CD4-positive, alpha-beta T cell treated with Interferon gamma for 1 hour (primary cell): ENCODE measurements around the gene ATIC.
"Not testable (repeated sequence)": the region's sequence is repeated elsewhere in the genome, so short reads cannot be mapped to it uniquely, and the experiment has no call there.

Source experiments
- DNase-seq: peaks from one replicate; pipeline ENCODE4 v3.0.0-alpha.2; 2020

The ATIC gene

GRCh38 chr2:215316336-215316735 lies 4.5 kb downstream of the ATIC start:
- DNase-seq = no peak

GRCh38 chr2:215319500-215319899 lies 7.6 kb downstream of the ATIC start:
- no peak for DNase-seq

GRCh38 chr2:215320102-215320501 lies 8.2 kb downstream of the ATIC start:
- no peak for DNase-seq

- no peak for DNase-seq
Observed at GRCh38 chr2:215320679-215321078, 8.8 kb downstream of the ATIC start.

GRCh38 chr2:215324811-215325210 lies 13.0 kb downstream of the ATIC start:
- no peak for DNase-seq

- no peak for DNase-seq
Observed at GRCh38 chr2:215328066-215328465, 16.2 kb downstream of the ATIC start.

- no peak for DNase-seq
Observed at GRCh38 chr2:215332872-215333595, 21.2 kb downstream of the ATIC start.

- no peak for DNase-seq
Observed at GRCh38 chr2:215338883-215339679, 27.2 kb downstream of the ATIC start.

- DNase-seq = no peak
Observed at GRCh38 chr2:215347878-215348277, 36.0 kb downstream of the ATIC start.

- DNase-seq = no peak
Observed at GRCh38 chr2:215352602-215353001, 40.7 kb downstream of the ATIC start.

- DNase-seq = no peak
Observed at GRCh38 chr2:215354771-215355695, 43.2 kb downstream of the ATIC start.

GRCh38 chr2:215355801-215356200 lies 43.9 kb downstream of the ATIC start:
- DNase-seq = no peak

- DNase-seq = no peak
Observed at GRCh38 chr2:215356334-215356947, 44.6 kb downstream of the ATIC start.

GRCh38 chr2:215356948-215357461 lies 45.1 kb downstream of the ATIC start:
- DNase-seq = no peak

- DNase-seq = no peak
Observed at GRCh38 chr2:215357660-215358059, 45.8 kb downstream of the ATIC start.

GRCh38 chr2:215358312-215358845 lies 46.5 kb downstream of the ATIC start:
- DNase-seq = no peak

- DNase-seq = no peak
Observed at GRCh38 chr2:215358891-215359575, 47.2 kb downstream of the ATIC start.

- no peak for DNase-seq
Observed at GRCh38 chr2:215359576-215359922, 47.7 kb downstream of the ATIC start.

GRCh38 chr2:215360059-215360458 lies 48.2 kb downstream of the ATIC start:
- not testable (repeated sequence) for DNase-seq

GRCh38 chr2:215360596-215360995 lies 48.7 kb downstream of the ATIC start:
- no peak for DNase-seq

- no peak for DNase-seq
Observed at GRCh38 chr2:215361211-215361875, 49.5 kb downstream of the ATIC start.
